Measurements from ENCODE around the gene HSH2D.
"Not testable (repeated sequence)": the region's sequence is repeated elsewhere in the genome, so short reads cannot be mapped to it uniquely, and the experiment has no call there.

The HSH2D gene, protein sequence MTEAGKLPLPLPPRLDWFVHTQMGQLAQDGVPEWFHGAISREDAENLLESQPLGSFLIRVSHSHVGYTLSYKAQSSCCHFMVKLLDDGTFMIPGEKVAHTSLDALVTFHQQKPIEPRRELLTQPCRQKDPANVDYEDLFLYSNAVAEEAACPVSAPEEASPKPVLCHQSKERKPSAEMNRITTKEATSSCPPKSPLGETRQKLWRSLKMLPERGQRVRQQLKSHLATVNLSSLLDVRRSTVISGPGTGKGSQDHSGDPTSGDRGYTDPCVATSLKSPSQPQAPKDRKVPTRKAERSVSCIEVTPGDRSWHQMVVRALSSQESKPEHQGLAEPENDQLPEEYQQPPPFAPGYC

DNA sequence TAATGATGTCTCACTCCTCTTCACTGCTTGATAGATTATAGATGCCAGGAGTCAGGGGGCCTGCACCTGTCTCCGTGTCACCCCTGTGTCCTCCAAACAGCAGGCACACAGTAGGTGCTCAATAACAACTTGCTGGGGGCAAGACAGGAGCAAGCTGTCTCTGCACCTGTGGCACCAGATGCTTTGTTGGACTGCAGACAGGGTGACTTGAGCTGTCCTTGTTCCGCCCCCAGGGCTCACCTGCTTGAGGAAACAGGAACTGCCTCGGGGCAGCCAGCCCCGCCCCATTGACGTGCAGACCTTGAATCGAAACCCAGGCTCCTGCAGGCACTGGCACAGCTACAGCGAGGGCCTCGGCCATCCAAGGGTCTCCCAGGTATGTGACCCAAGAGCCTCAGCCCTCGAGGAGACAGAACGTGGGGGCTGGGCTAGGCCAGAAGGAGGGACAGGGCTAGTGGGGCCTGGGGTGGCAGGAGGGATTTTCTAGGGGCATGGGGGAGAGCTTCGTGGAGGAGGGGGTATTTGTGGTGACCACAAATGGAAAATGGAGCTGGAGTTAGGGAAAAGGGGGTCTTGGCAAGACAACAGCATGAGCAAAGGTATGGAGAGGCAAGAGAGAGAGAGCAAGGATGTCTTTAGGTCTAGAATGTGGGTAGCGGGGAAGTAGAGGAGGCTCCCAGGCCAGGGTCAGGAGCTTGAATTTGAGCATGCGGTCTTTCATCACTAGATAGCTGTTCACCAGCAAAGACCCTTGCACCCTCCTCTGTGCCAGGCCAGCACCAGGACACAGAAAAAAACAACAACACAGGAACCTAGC is at the start of gene HSH2D:
HSH2D (plus strand) TSS at position 287 of the 817 bp plus-strand sequence. CDS start 5,066 bp downstream, outside the sequence.
- TF ChIP-seq, protein P1, sequence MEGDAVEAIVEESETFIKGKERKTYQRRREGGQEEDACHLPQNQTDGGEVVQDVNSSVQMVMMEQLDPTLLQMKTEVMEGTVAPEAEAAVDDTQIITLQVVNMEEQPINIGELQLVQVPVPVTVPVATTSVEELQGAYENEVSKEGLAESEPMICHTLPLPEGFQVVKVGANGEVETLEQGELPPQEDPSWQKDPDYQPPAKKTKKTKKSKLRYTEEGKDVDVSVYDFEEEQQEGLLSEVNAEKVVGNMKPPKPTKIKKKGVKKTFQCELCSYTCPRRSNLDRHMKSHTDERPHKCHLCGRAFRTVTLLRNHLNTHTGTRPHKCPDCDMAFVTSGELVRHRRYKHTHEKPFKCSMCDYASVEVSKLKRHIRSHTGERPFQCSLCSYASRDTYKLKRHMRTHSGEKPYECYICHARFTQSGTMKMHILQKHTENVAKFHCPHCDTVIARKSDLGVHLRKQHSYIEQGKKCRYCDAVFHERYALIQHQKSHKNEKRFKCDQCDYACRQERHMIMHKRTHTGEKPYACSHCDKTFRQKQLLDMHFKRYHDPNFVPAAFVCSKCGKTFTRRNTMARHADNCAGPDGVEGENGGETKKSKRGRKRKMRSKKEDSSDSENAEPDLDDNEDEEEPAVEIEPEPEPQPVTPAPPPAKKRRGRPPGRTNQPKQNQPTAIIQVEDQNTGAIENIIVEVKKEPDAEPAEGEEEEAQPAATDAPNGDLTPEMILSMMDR (IDR thresholded peaks at IDR 0.05; ENCODE audit: borderline replicate concordance, control extremely low read depth, extremely low read depth, insufficient read depth, missing control alignments), result no peak
- DNase-seq (ENCODE audit: low spot score), result peak; percentile 83
- in situ Hi-C loops (cut with MboI; ENCODE audit: low sequenced_read_pairs, unreplicated experiment), result no loop called here

DNA sequence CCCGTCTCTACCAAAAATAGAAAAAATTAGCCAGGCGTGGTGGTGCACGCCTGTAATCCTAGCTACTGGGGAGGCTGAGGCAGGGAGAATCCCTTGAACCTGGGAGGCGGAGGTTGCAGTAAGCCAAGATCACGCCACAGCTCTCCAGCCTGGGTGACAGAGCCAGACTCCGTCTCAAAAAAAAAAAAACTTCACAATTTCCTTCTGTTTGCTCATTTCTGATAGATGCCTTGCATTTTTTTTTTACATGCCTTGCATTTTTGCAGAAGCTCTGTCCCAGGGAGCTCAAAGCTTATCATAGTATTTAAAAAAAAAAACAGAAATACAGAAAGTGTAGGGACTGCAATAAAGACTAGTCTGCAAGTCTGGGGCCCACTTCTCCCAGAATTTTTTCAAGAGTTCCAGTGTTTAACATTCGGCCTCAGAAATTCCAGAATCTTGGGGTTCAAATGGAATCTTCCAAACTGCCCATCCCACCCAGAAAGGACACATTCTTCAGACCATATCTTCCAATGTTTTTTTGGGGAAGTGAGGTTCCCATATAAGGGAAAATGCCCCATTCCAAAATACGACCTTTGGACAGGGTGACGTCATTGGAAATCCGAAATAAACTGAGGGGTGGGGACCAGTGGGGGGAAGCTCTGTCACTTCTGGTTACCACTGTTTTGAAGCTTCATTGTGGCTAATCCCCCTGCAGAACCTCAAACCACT is 49.0 kb upstream of the HSH2D start:
- no peak for DNase-seq (ENCODE audit: low spot score)
- in situ Hi-C loops (cut with MboI; ENCODE audit: low sequenced_read_pairs, unreplicated experiment), result no loop called here

DNA sequence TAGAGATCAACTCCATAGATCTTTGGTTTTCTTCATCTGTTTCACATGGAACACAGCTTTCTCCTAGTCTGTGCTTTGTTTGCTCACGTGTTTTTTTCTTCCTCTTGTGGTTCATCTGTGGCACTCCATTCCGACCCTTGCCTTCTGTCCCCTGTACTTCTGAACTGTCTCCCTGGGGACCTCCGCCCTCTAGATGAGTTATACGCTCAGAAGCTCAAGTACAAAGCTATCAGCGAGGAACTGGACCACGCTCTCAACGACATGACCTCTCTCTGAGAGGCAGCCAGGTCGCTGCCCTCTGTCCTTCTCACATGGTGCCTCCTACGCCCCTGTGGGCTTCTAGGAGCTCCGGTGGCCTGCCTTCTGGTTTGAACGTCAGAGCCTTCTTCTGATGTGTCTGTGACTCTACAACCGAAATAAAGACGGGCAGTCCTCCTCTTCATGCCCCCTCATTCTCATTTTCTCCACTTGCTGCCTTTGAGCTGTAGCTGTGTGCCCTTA is 48.4 kb upstream of the HSH2D start:
- TF ChIP-seq, protein P1 (IDR thresholded peaks at IDR 0.05; ENCODE audit: borderline replicate concordance, control extremely low read depth, extremely low read depth, insufficient read depth, missing control alignments), result no peak
- DNase-seq (ENCODE audit: low spot score), result no peak

More for the DNA sequence above, 49.0 kb upstream of the HSH2D start:
- TF ChIP-seq, protein P1 (IDR thresholded peaks at IDR 0.05; ENCODE audit: borderline replicate concordance, control extremely low read depth, extremely low read depth, insufficient read depth, missing control alignments), result no peak

DNA sequence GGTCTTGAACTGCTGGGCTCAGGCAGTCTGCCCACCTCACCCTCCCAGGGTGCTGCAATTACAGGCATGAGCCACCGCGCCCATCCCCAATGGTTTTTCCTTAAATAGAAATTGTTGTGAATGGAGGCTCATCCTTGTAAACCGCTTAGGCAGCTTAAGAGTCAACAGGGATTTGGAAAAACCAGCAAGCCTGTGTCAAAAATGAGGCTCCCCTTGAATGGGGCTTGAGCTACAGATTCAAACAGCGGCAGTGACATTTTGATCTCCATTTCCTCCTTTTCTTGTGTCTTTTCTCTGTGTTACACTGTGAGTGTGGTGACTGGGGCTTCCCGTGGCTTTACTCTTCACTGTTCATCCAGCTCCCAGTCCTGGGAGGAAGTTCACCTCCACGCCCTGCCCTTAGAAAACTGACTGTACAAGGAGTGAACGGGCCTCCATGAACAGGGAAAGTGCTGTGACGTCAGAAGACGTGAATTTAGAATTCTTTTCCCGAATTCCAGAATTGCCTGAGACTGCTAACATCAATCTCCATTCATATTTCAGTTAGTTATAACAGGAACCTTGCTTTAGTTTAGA is 47.1 kb upstream of the HSH2D start:
- TF ChIP-seq, protein P1 (IDR thresholded peaks at IDR 0.05; ENCODE audit: borderline replicate concordance, control extremely low read depth, extremely low read depth, insufficient read depth, missing control alignments), result no peak
- in situ Hi-C loops (cut with MboI; ENCODE audit: low sequenced_read_pairs, unreplicated experiment), result no loop called here
- DNase-seq (ENCODE audit: low spot score), result no peak

More for the DNA sequence above, 48.4 kb upstream of the HSH2D start:
- in situ Hi-C loops (cut with MboI; ENCODE audit: low sequenced_read_pairs, unreplicated experiment), result no loop called here

DNA sequence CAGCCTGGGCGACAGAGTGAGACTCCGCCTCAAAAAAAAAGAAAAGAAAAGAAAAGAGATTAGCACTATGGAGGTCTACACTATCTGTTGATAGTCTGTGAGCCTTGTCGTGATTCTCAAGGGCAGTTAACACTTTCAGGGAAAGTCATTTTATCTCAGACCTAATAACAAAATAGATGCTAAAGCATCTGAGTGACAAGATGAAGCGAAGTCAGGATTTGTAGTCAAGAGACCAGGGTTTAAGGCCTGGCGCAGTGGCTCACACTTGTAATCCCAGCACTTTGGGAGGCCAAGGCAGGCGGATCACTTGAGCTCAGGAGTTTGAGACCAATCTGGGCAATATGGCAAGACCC is 45.1 kb upstream of the HSH2D start:
- TF ChIP-seq, protein P1 (IDR thresholded peaks at IDR 0.05; ENCODE audit: borderline replicate concordance, control extremely low read depth, extremely low read depth, insufficient read depth, missing control alignments), result no peak
- in situ Hi-C loops (cut with MboI; ENCODE audit: low sequenced_read_pairs, unreplicated experiment), result no loop called here
- DNase-seq (ENCODE audit: low spot score), result no peak

DNA sequence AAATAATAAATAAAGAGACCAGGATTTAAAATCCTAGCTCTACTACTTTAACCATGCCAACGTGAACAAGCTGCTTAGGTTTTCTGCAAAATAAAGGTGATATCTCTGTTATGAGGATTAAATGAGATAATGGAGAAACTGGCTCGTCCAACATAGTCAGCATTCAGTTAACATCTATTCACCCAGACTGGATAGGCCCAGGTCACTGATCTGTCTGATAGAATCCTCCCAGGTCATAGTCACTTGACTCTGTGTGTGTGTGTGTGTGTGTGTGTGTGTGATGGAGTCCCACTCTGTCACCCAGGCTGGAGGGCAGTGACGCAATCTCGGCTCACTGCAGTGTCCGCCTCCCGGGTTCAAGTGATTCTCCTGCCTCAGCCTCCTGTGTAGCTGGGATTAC is 44.7 kb upstream of the HSH2D start:
- DNase-seq (ENCODE audit: low spot score), result no peak
- in situ Hi-C loops (cut with MboI; ENCODE audit: low sequenced_read_pairs, unreplicated experiment), result no loop called here
- TF ChIP-seq, protein P1 (IDR thresholded peaks at IDR 0.05; ENCODE audit: borderline replicate concordance, control extremely low read depth, extremely low read depth, insufficient read depth, missing control alignments), result no peak

DNA sequence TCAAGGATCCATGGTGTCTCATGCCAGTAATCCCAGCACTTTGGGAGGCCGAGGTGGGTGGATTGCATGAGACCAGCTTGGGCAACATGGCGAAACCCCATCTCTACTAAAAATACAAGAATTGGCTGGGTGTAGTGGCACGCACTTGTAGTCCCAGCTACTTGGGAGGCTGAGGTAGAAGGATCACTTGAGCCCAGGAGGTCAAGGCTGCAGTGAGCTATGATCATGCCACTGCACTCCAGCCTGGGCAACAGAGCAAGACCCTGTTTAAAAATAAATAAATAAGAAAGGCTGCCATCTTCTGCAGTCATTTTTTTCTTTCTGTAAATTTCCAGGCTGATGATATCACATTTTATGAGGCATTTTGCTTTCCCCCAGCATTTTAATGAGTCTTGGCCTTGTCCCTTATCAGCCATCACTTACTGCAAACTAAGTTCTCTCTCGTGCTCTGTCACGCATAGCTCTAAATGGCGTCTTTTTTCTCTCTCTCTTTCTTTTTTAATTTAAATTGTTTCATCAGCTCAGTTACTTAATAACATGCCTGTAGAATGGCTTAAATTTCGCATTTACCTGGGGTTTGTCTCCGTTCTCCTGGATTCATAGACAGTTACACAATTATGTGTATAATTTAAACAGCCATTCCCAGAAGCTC is 44.0 kb upstream of the HSH2D start:
- in situ Hi-C loops (cut with MboI; ENCODE audit: low sequenced_read_pairs, unreplicated experiment); DNase-seq (ENCODE audit: low spot score): not testable (repeated sequence)
